GM23338 (cell line): ENCODE results near the gene IBA57. TPM values are rescaled to one million over a fixed set of nuclear protein-coding genes. Genes with fewer than 3 reads are reported as not detected.

Experiments used
- ATAC-seq: fragments of 200-7000 bp; cut with Tn5 transposase; 3 replicates; pipeline ENCODE4 v1.9.1; 2020
- DNase-seq: peaks from one replicate; pipeline ENCODE4 v3.0.0-alpha.2; 2015; ENCODE audit warnings: low spot score
- H2AFZ ChIP-seq: fragments of 200-600 bp; sonication (generic); 2 replicates; pipeline ENCODE4 v1.8.0; 2016; ENCODE audit warnings: antibody characterized with exemption, mild to moderate bottlenecking, moderate library complexity
- H3F3A ChIP-seq: fragments of 200-600 bp; sonication (generic); replicated peaks from 2 replicates; pipeline ENCODE4 v1.8.0; 2017; ENCODE audit warnings: antibody characterized with exemption, mixed run types, low read depth
- H3K27ac ChIP-seq: fragments of 200-600 bp; sonication (generic); 2 replicates; pipeline ENCODE4 v1.6.1; 2016; ENCODE audit warnings: low read depth
- H3K27me3 ChIP-seq: fragments of 200-600 bp; sonication (generic); 2 replicates; pipeline ENCODE4 v1.8.0; 2016; ENCODE audit warnings: mild to moderate bottlenecking, mixed run types, moderate library complexity; ENCODE audit not compliant: insufficient read depth
- H3K36me3 ChIP-seq: fragments of 200-600 bp; sonication (generic); 2 replicates; pipeline ENCODE4 v1.8.0; 2016; ENCODE audit warnings: mild to moderate bottlenecking; ENCODE audit not compliant: insufficient read depth
- H3K4me1 ChIP-seq: fragments of 200-600 bp; sonication (generic); 2 replicates; pipeline ENCODE4 v1.8.0; 2016; ENCODE audit warnings: mild to moderate bottlenecking, moderate library complexity; ENCODE audit not compliant: insufficient read depth
- H3K4me2 ChIP-seq: fragments of 200-600 bp; sonication (generic); 2 replicates; pipeline ENCODE4 v1.7.1; 2017; ENCODE audit warnings: mixed run types
- H3K4me3 ChIP-seq: fragments of 200-600 bp; sonication (generic); 2 replicates; pipeline ENCODE4 v1.6.1; 2016; ENCODE audit warnings: mixed run types
- H3K79me2 ChIP-seq: fragments of 200-600 bp; sonication (generic); replicated peaks from 2 replicates; pipeline ENCODE4 v1.8.0; 2017; ENCODE audit warnings: mild to moderate bottlenecking; ENCODE audit not compliant: insufficient read depth
- H3K9me2 ChIP-seq: fragments of 200-600 bp; sonication (generic); 2 replicates; pipeline ENCODE4 v1.8.0; 2017; ENCODE audit not compliant: insufficient read depth
- H4K20me1 ChIP-seq: fragments of 200-600 bp; sonication (generic); replicated peaks from 2 replicates; pipeline ENCODE4 v1.8.0; 2017; ENCODE audit warnings: mild to moderate bottlenecking; ENCODE audit not compliant: insufficient read depth
- H3K27ac Mint-ChIP-seq: 2 replicates; pipeline ENCODE4 v1.8.0; 2020; ENCODE audit warnings: inconsistent platforms, mild to moderate bottlenecking, moderate library complexity, mixed read lengths
- H3K27me3 Mint-ChIP-seq: 3 replicates; pipeline ENCODE4 v1.8.0; 2022; ENCODE audit warnings: low read depth, mild to moderate bottlenecking, moderate library complexity, mixed read lengths, inconsistent platforms; ENCODE audit not compliant: insufficient read depth, poor library complexity
- H3K36me3 Mint-ChIP-seq: 3 replicates; pipeline ENCODE4 v1.8.0; 2021; ENCODE audit warnings: low read depth, mild to moderate bottlenecking, inconsistent platforms, moderate library complexity, mixed read lengths
- H3K4me1 Mint-ChIP-seq: 3 replicates; pipeline ENCODE4 v1.8.0; 2020; ENCODE audit warnings: mild to moderate bottlenecking, inconsistent platforms, mixed read lengths
- H3K4me3 Mint-ChIP-seq: 3 replicates; pipeline ENCODE4 v1.8.0; 2021; ENCODE audit warnings: moderate library complexity, mild to moderate bottlenecking, inconsistent platforms, mixed read lengths
- H3K9me3 Mint-ChIP-seq: 3 replicates; pipeline ENCODE4 v1.8.0; 2020; ENCODE audit warnings: moderate library complexity, mild to moderate bottlenecking, inconsistent platforms, mixed read lengths
- CREB1 ChIP-seq: fragments of 250-450 bp; sonication (Bioruptor Pico); IDR thresholded peaks from 2 replicates; pipeline ENCODE4 v1.5.0; 2020; ENCODE audit warnings: low read depth, mild to moderate bottlenecking, moderate library complexity
- ETS1 ChIP-seq: IDR thresholded peaks from 2 replicates; pipeline ENCODE4 v1.6.1; 2016; ENCODE audit warnings: antibody characterized with exemption
- EZH2 ChIP-seq: fragments of 200-600 bp; sonication (generic); IDR thresholded peaks from one replicate; pipeline ENCODE4 v1.8.0; 2017; ENCODE audit warnings: antibody characterized with exemption, mild to moderate bottlenecking, low read depth; ENCODE audit not compliant: unreplicated experiment
- NANOG ChIP-seq: IDR thresholded peaks from 2 replicates; pipeline ENCODE4 v1.6.1; 2016; ENCODE audit warnings: antibody characterized with exemption, borderline replicate concordance
- ZNF331 ChIP-seq: fragments of 250-450 bp; sonication (Bioruptor Pico); IDR thresholded peaks from 2 replicates; pipeline ENCODE4 v1.5.0; 2020; ENCODE audit warnings: low read depth, mild to moderate bottlenecking, moderate library complexity
- ZNF462 ChIP-seq: fragments of 250-450 bp; sonication (Bioruptor Pico); IDR thresholded peaks from 2 replicates; pipeline ENCODE4 v1.5.0; 2020; ENCODE audit warnings: mild to moderate bottlenecking, moderate library complexity
- polyA plus RNA-seq: library from polyadenylated mRNA; unstranded; fragments of >200 nt; fragmentation: Nextera tagmentation; extraction: Ambion mirVana; gene quantifications from 2 replicates; pipeline ENCODE4 v1.2.1, GENCODE V29; 2016
- total RNA-seq: library from RNA; depleted of rRNA; stranded (reverse); fragments of >200 nt; shearing (Covaris generic); gene quantifications from 2 replicates; pipeline ENCODE4 v1.2.3, GENCODE V29; 2014

The IBA57 gene
- total and polyA plus RNA-seq, 2 experiments from 2014 or later: 1.1 to 10.3 TPM

GRCh38 chr1:228169345-228169744 lies 3.7 kb downstream of the IBA57 start:
- H3K4me1 Mint-ChIP-seq: peaks cover 6% of the 10 kb centered on the region; the same call in 2 of the 3 replicates
- Histone ChIP-seq H3K36me3 (no peaks in the 10 kb centered on the region), H2AFZ (no peak overlapping the region), H4K20me1 (no peaks in the 10 kb centered on the region; the same call in 1 of the 2 replicates), H3F3A (peaks cover 6% of the 10 kb centered on the region; the same call in 1 of the 2 replicates), H3K27ac (no peak overlapping the region), H3K4me2 (no peak overlapping the region), H3K4me3 (no peak overlapping the region), H3K79me2 (peaks cover 19% of the 10 kb centered on the region), H3K27me3 (no peaks in the 10 kb centered on the region), H3K9me2 (no peaks in the 10 kb centered on the region), H3K4me1 (no peaks in the 10 kb centered on the region; the same call in 1 of the 2 replicates)
- no peaks in the 10 kb centered on the region; the same call in 2 of the 3 replicates for H3K36me3 Mint-ChIP-seq
- peaks cover 3% of the 10 kb centered on the region for H3K27me3 Mint-ChIP-seq
- DNase-seq (no peak), ATAC-seq (no peak)
- H3K27ac Mint-ChIP-seq: no peak overlapping the region
- TF ChIP-seq ZNF462 (no peak), ETS1 (no peak), EZH2 (no peak), NANOG (no peak), CREB1 (CRISPR knock-in tag) (no peak), ZNF331 (CRISPR knock-in tag) (no peak)
- H3K4me3 Mint-ChIP-seq: no peak overlapping the region
- H3K9me3 Mint-ChIP-seq: no peaks in the 10 kb centered on the region; the same call in 2 of the 3 replicates
